Keratinocyte (primary cell): ENCODE results near the gene SULT1C2.

Experiments used
- EZH2 ChIP-seq: IDR thresholded peaks from one replicate; pipeline ENCODE4 v1.6.1; 2012; ENCODE audit warnings: inconsistent platforms, mild to moderate bottlenecking, low read length, moderate library complexity
- TF ChIP-seq, protein P1 (sequence below), 3 experiments: IDR thresholded peaks in 1 of 3; conservative IDR thresholded peaks in 1 of 3; optimal IDR thresholded peaks in 1 of 3; 2 replicates in 2 of 3; 3 replicates in 1 of 3; pipeline versions ENCODE3 to v1.5.1; 2011; ENCODE audit warnings: low read length in 3 of 3, mild to moderate bottlenecking in 3 of 3, moderate library complexity in 2 of 3, control low read depth in 1 of 3, inconsistent platforms in 1 of 3; ENCODE audit not compliant: insufficient read depth in 2 of 3; ENCODE audit errors: extremely low read depth in 1 of 3

DNA sequence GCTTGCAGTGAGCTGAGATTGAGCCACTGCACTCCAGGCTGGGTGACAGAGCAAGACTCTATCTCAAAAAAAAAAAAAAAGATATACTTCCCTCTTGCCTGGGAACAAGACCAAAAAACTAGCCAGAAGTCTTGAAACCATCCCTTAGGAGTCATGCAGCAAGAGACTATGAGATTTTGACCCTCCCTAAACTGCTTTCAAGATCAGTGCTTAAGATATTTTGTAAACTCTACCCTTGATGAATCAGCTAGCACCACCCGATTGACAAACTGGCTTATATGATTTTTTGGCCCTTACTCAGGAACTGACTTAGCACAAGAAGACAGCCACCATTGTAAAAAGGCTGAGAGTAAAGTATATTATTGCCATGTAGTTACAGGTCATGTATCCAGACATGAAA is 45.1 kb upstream of the SULT1C2 start:
- TF ChIP-seq, protein P1, sequence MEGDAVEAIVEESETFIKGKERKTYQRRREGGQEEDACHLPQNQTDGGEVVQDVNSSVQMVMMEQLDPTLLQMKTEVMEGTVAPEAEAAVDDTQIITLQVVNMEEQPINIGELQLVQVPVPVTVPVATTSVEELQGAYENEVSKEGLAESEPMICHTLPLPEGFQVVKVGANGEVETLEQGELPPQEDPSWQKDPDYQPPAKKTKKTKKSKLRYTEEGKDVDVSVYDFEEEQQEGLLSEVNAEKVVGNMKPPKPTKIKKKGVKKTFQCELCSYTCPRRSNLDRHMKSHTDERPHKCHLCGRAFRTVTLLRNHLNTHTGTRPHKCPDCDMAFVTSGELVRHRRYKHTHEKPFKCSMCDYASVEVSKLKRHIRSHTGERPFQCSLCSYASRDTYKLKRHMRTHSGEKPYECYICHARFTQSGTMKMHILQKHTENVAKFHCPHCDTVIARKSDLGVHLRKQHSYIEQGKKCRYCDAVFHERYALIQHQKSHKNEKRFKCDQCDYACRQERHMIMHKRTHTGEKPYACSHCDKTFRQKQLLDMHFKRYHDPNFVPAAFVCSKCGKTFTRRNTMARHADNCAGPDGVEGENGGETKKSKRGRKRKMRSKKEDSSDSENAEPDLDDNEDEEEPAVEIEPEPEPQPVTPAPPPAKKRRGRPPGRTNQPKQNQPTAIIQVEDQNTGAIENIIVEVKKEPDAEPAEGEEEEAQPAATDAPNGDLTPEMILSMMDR (optimal IDR thresholded peaks at IDR 0.05 in 1 of 3, IDR thresholded peaks at IDR 0.05 in 1 of 3, conservative IDR thresholded peaks at IDR 0.05 in 1 of 3; ENCODE audit: extremely low read depth in 1 of 3, insufficient read depth in 2 of 3, low read length in 3 of 3), result no peak
- no peak for TF ChIP-seq EZH2
